Stimulated activated naive CD8-positive, alpha-beta T cell treated with anti-CD3 and anti-CD28 coated beads, Interleukin-15, amount 100 ng/mL, for 72 hours (primary cell): Measurements from ENCODE around the gene FABP2.
"Not testable (repeated sequence)": the region's sequence is repeated elsewhere in the genome, so short reads cannot be mapped to it uniquely, and the experiment has no call there.

Experiments
- ATAC-seq: fragments of 150-1000 bp; cut with Tn5 transposase; 2 replicates; pipeline ENCODE4 v1.10.0; 2021; ENCODE audit warnings: mild to moderate bottlenecking, moderate library complexity
- DNase-seq, 2 donors: peaks; one replicate each; pipeline ENCODE4 v3.0.0; 2021 to 2022
- H3K27ac Mint-ChIP-seq, 2 donors: one replicate each; pipeline ENCODE4 v1.8.0; 2022; ENCODE audit warnings: mild to moderate bottlenecking in 2 of 2, mixed read lengths in 2 of 2, moderate library complexity in 2 of 2
- H3K27me3 Mint-ChIP-seq: one replicate; pipeline ENCODE4 v1.8.0; 2022; ENCODE audit warnings: mixed read lengths
- H3K4me1 Mint-ChIP-seq: one replicate; pipeline ENCODE4 v1.8.0; 2022; ENCODE audit warnings: mild to moderate bottlenecking, mixed read lengths
- H3K4me3 Mint-ChIP-seq, 2 donors: one replicate each; pipeline ENCODE4 v1.8.0; 2022; ENCODE audit warnings: mild to moderate bottlenecking in 2 of 2, mixed read lengths in 2 of 2, moderate library complexity in 1 of 2
- H3K9me3 Mint-ChIP-seq, 2 donors: one replicate each; pipeline ENCODE4 v1.8.0; 2022; ENCODE audit warnings: mixed read lengths in 2 of 2

Gene FABP2

GRCh38 chr4:119321921-119322687, at the start of gene FABP2:
Gene FABP2, minus strand, starts transcription at chr4:119322138. Its CDS starts 36 bp downstream, at chr4:119322102.
- DNase-seq (no peak), ATAC-seq (no peak)
- Mint-ChIP-seq H3K9me3 (no peaks in the 10 kb centered on the region), H3K4me3 (no peak within 1 kb of the TSS), H3K27me3 (no peaks in the 10 kb centered on the region), H3K27ac (no peak within 1 kb of the TSS), H3K4me1 (no peaks in the 10 kb centered on the region)

- not testable (repeated sequence) for H3K9me3 Mint-ChIP-seq, DNase-seq, H3K27me3 Mint-ChIP-seq
- Mint-ChIP-seq H3K4me3 (peak overlapping the region; percentile 32 to 72), H3K27ac (peak overlapping the region in 1 of 2 donors; percentile 55), H3K4me1 (peaks cover 28% of the 10 kb centered on the region)
- ATAC-seq, result peak; percentile 52
These were observed 49.2 kb upstream of the FABP2 start for GRCh38 chr4:119370951-119371683.

GRCh38 chr4:119370392-119370791, 48.5 kb upstream of the FABP2 start:
- peak overlapping the region in 1 of 2 donors; percentile 28 for H3K27ac Mint-ChIP-seq
- H3K4me1 Mint-ChIP-seq, result peaks cover 28% of the 10 kb centered on the region

GRCh38 chr4:119366802-119367201, 44.9 kb upstream of the FABP2 start:
- not testable (repeated sequence) for H3K27me3 Mint-ChIP-seq, H3K4me3 Mint-ChIP-seq, H3K9me3 Mint-ChIP-seq, DNase-seq, H3K27ac Mint-ChIP-seq
- ATAC-seq, result peak; percentile 33
- H3K4me1 Mint-ChIP-seq, result peaks cover 15% of the 10 kb centered on the region

More at GRCh38 chr4:119370392-119370791, 48.5 kb upstream of the FABP2 start:
- DNase-seq, result peak; percentile 54 to 79
- H3K4me3 Mint-ChIP-seq, result peak overlapping the region in 1 of 2 donors; percentile 72
- H3K27me3 Mint-ChIP-seq, H3K9me3 Mint-ChIP-seq: not testable (repeated sequence)
- ATAC-seq, result peak; percentile 98

GRCh38 chr4:119364203-119364602, 42.3 kb upstream of the FABP2 start:
- ATAC-seq, result peak; percentile 79
- not testable (repeated sequence) for H3K27me3 Mint-ChIP-seq, DNase-seq, H3K9me3 Mint-ChIP-seq, H3K4me1 Mint-ChIP-seq, H3K27ac Mint-ChIP-seq
- peak overlapping the region in 1 of 2 donors; percentile 44 for H3K4me3 Mint-ChIP-seq

- not testable (repeated sequence) for H3K4me1 Mint-ChIP-seq, H3K27me3 Mint-ChIP-seq, DNase-seq, H3K4me3 Mint-ChIP-seq, H3K9me3 Mint-ChIP-seq, H3K27ac Mint-ChIP-seq
- peak; percentile 48 for ATAC-seq
These were observed 41.4 kb upstream of the FABP2 start for GRCh38 chr4:119363372-119363771.

- H3K9me3 Mint-ChIP-seq, H3K27ac Mint-ChIP-seq, DNase-seq, H3K4me3 Mint-ChIP-seq, H3K4me1 Mint-ChIP-seq, H3K27me3 Mint-ChIP-seq, ATAC-seq: not testable (repeated sequence)
These were observed 40.5 kb upstream of the FABP2 start for GRCh38 chr4:119362413-119362812.

GRCh38 chr4:119359873-119360272, 37.9 kb upstream of the FABP2 start:
- H3K4me1 Mint-ChIP-seq, H3K9me3 Mint-ChIP-seq, DNase-seq, H3K27ac Mint-ChIP-seq, ATAC-seq, H3K4me3 Mint-ChIP-seq, H3K27me3 Mint-ChIP-seq: not testable (repeated sequence)

GRCh38 chr4:119356796-119357195, 34.9 kb upstream of the FABP2 start:
- H3K9me3 Mint-ChIP-seq, H3K27ac Mint-ChIP-seq, H3K4me3 Mint-ChIP-seq, ATAC-seq, H3K4me1 Mint-ChIP-seq, DNase-seq, H3K27me3 Mint-ChIP-seq: not testable (repeated sequence)

GRCh38 chr4:119356041-119356440, 34.1 kb upstream of the FABP2 start:
- not testable (repeated sequence) for H3K4me3 Mint-ChIP-seq, H3K27ac Mint-ChIP-seq, H3K9me3 Mint-ChIP-seq, H3K27me3 Mint-ChIP-seq, DNase-seq, H3K4me1 Mint-ChIP-seq, ATAC-seq

GRCh38 chr4:119353364-119353763, 31.4 kb upstream of the FABP2 start:
- H3K27ac Mint-ChIP-seq, H3K4me3 Mint-ChIP-seq, H3K27me3 Mint-ChIP-seq, ATAC-seq, DNase-seq, H3K9me3 Mint-ChIP-seq, H3K4me1 Mint-ChIP-seq: not testable (repeated sequence)

- not testable (repeated sequence) for H3K4me1 Mint-ChIP-seq, H3K4me3 Mint-ChIP-seq, H3K9me3 Mint-ChIP-seq, H3K27me3 Mint-ChIP-seq, DNase-seq, H3K27ac Mint-ChIP-seq
- ATAC-seq, result peak; percentile 95
These were observed 26.2 kb upstream of the FABP2 start for GRCh38 chr4:119348169-119348568.

GRCh38 chr4:119343293-119343692, 21.4 kb upstream of the FABP2 start:
- DNase-seq, H3K4me3 Mint-ChIP-seq, H3K27ac Mint-ChIP-seq, H3K4me1 Mint-ChIP-seq, H3K9me3 Mint-ChIP-seq, H3K27me3 Mint-ChIP-seq, ATAC-seq: not testable (repeated sequence)

- not testable (repeated sequence) for H3K27me3 Mint-ChIP-seq, H3K9me3 Mint-ChIP-seq, H3K4me1 Mint-ChIP-seq, H3K4me3 Mint-ChIP-seq, H3K27ac Mint-ChIP-seq, DNase-seq, ATAC-seq
These were observed 18.0 kb upstream of the FABP2 start for GRCh38 chr4:119339895-119340294.

GRCh38 chr4:119337010-119337409, 15.1 kb upstream of the FABP2 start:
- H3K4me1 Mint-ChIP-seq, result no peaks in the 10 kb centered on the region
- ATAC-seq (no peak), DNase-seq (no peak)
- H3K4me3 Mint-ChIP-seq, result no peak overlapping the region
- no peak overlapping the region for H3K27ac Mint-ChIP-seq
- H3K27me3 Mint-ChIP-seq, result no peaks in the 10 kb centered on the region
- no peaks in the 10 kb centered on the region for H3K9me3 Mint-ChIP-seq

GRCh38 chr4:119336332-119336979, 14.5 kb upstream of the FABP2 start:
- not testable (repeated sequence) for H3K4me3 Mint-ChIP-seq, H3K4me1 Mint-ChIP-seq, ATAC-seq, H3K27me3 Mint-ChIP-seq, H3K27ac Mint-ChIP-seq, H3K9me3 Mint-ChIP-seq, DNase-seq
